ENCODE measurements around the gene DOCK9.

DOCK9 gene

DNA sequence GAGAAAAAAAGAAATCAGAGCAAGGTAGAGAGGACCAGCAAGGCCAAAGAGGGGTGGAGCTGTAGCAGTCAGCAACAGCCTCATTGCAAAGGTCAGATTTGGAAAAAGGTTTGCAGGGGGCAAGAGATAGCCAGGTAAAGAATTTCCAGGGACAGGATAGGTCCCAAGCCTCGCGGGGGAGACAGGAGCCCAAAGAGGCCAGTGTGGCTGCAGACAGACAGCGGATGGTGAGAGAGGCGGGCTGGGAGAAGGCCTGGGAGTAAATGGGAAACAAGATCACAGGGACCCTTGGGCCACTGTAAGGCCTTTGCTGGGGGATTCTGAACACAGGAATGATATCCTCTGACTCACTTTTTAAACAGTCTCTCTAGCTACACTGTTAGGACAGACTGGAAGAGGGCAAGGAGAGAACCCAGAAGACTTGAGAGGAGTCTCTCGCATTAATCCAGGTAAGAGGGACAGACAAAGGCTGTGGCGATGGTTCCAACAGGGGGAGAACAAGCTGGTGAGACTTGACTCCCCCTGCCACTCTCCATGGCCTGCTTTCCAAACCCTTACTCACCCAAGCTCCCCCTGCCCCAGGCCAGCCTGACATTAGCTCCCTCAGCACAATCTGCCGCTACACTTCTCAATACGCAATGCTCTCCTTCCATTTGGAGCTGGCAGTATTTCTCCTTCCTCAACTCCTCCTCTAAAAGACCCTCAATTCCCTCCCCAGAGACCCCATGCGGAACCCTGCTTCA, 31.8 kb downstream of the DOCK9 start:
- no peak for DNase-seq

DNA sequence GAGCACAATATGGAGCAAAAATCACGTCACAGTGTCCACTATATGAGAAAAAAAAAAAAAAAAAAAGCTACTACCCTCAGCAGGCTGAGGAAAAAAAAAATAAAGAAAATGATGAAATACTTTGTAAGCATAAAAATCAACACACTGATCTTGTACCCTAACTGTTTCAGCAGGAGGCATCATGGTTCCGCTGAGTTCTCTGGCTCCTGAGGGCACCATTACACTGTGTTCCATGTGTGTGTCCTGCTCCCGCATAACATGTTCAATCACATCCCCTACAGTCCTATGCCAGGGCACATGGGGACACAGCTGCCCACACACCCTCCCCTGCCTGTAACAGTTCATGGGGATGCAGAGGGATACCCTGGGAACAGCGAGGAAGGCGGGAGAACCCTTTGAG, 33.5 kb downstream of the DOCK9 start:
- DNase-seq, result no peak

DNA sequence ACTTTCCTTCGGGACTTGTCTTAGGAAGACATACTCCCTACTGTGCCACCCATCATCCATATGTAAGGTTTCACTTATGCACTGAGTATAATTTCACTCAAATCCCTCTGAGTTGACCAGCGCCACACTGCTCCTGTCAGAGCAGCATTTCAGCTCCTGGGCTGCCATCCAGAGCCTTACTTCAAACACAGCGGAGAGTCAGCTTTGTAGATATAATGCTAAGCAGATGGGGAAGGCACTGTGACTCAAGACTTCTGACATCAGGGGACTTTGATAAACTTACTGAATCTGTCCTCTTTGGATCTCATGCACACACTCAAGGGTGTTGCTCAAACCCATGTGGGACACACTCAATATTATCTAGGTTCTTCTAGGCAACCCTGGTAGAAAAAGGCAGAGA, 34.9 kb downstream of the DOCK9 start:
- DNase-seq, result no peak

DNA sequence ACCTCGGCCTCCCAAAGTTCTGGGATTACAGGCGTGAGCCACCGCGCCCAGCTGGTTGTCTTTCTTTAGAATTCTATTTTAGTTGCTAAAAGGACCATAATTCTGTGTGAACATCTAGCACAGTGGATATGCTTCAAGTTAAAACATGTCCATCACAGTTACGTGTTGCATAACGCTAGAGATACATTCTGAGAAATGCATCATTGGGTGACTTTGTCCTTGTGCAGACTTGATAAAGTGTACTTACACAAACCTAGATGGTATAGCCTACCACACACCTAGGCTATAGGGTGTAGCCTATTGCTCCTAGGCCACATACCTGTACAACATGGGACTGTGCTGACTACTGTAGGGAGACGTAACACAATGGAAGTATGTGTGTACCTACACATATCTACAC, 35.4 kb downstream of the DOCK9 start:
- no peak for DNase-seq

DNA sequence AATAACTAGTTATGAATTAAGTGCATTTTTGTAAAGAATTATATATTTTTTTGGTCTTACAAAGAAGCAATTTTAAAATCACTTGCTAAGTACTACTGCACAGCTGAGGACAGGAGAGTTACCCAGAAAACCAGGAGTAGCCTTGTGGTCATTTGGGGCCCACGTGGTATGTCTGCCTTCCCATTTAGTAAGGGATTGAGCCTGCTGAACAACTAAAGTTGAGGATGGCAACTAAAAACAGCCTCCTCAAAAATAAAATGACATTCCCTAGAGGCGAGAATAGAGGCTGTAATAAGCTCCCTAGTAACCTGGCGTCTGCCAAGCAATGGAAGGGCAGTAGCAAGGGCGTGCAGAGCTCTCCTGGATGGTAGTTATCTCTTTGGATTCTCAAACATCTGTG, 36.3 kb downstream of the DOCK9 start:
- no peak for DNase-seq

DNA sequence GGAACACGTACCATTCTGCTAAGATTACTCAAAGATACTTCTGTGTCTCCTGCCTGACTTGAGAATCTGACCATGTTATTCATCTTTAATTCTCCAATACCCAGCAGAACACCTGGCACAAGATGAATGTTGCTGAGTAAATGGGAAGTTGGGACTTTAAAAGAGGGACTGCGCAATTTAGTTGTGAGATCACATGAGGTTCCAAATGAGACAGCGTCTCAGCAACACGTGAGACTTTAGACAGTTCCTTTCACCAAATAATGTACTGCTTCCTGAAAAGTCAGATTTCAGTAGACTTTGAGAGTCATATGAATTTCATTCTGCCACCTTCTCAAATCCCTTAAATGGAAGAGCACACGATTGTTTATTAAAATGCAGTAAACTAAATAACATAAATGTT, 36.7 kb downstream of the DOCK9 start:
- DNase-seq, result no peak

DNA sequence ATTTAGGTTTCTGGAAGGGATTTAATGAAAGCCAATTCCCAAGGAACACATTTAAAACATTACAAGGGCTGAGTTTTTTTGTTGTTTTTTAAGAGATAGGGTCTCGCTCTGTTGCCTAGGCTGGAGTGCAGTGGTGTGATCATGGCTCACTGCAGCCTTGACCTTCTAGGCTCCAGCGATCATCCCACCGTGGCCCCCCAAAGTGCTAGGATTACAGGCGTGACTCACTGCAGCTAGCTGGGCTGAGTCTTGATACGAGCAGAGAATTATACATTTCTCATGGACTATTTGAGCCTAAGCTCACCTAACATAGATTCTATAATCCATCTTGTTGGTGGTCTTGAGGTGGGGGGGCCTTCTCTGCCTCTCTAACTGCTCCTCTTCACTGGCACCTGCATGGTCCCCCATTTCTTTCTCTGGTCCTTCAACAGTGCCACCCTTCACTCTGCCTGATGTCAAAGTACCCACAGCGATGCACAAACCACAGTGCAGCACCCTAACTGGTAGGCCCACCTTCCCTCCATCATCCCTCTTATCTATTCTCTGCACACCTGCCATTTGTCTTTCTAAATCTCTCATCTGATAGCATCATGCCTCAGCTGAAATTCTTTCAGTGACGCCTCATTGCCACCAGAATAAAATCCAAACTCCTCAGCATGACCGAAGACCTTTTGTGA, 37.4 kb downstream of the DOCK9 start:
- no peak for DNase-seq

DNA sequence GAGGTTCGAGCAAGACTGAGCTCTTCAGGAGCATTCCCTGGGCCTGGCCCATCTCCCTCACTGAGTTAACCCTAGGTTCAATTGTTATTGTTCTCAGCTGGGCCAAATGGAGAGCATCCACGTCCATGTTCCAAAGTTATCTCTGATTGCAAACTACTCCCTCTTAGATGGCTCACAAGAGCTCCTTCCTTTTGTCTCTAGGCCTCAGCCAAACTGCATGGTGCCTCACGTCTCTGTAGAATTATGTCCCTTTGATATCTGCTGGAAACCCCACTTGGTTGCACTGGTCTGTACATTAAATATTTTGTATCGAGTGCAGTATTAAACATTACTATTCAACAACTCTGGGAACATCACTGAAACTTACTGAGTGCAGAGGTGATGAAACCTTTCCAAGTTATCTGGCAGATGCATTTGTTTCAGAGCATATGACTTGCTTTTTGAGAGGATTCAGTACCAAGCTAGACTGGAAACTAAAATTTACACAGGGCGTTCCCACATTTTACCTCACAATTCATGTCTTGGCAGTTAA, 38.1 kb downstream of the DOCK9 start:
- DNase-seq, result no peak

DNA sequence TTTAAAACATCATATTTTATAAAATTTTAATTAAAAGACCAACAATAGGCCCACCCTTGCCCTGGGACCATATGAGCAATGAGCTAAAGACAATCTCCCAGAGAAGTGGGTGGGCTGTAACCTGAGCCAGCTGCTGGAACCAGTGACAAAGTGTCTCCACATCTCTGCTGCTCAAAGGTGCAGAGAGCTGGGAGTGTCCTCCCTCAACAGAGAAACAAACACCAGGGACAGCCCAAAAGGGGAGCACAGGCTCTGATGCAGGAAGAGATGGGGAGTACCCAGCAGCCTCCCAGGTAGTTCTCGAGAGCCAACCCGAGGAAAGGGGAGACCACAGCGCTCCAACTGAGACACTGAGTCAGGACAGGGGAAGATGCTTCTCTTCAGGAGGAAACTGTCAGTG, 39.1 kb downstream of the DOCK9 start:
- DNase-seq, result no peak

DNA sequence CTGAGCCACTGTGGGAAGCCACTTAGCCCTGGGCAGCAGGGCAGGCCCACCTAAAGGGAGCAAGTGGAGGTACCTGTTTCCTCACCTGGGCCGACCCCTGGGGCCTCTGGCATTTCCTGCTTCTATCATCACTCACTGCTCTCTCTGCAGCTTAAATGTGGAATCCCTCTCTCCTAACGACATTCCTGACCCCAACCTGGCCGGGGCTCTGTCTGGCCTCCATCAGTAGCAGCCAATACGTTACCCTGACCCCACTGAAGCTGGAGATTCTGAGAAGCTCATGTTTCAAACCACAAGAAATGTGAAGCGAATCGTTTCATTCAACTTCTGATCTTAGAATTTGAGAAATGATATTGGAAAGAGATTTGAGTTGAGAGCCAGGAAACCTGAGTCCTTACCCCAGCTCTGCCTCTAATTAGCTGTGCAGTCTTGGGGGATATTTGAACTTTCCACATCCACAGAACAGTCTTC, 39.9 kb downstream of the DOCK9 start:
- no peak for DNase-seq

DNA sequence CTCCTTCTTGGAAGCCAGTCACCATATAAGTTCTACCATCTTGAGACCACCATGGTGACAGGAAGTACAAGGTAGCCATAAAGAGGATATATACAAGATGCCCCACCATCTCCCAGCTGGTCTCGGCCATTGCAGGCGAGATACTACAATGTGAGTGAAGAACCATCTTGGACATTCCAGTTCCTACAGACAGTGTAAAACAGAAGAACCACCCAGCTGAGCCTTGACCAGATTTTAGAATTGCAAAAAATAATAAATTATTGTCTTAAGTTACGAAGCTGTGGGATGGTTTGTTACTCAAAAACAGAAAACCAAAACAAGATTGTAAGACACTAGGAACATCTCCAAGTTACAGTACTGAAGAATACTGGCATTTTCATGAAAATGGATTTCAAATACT, 43.6 kb downstream of the DOCK9 start:
- DNase-seq, result no peak

DNA sequence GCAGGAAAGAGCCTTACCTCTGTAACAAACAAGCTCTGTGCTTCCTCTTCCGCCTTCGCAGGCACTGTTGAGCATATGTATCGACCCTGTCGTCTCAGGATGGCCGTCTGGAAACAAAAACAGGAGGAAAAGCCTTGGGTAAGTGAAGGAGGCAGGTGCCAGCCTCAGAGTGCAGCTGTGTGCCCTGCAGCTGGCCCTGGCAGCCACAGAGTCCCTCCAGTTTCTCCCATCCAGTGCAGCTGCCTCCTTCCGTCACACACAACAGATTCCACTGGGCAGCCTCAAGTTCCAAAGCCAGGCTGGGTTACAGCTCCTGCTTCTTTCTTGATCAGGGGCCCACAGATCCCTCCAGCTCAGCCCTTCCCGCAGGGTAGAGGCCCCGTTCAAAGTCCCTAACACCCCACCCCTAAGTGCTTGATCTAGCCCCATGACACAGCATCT, 47.7 kb downstream of the DOCK9 start:
- no peak for DNase-seq

DNA sequence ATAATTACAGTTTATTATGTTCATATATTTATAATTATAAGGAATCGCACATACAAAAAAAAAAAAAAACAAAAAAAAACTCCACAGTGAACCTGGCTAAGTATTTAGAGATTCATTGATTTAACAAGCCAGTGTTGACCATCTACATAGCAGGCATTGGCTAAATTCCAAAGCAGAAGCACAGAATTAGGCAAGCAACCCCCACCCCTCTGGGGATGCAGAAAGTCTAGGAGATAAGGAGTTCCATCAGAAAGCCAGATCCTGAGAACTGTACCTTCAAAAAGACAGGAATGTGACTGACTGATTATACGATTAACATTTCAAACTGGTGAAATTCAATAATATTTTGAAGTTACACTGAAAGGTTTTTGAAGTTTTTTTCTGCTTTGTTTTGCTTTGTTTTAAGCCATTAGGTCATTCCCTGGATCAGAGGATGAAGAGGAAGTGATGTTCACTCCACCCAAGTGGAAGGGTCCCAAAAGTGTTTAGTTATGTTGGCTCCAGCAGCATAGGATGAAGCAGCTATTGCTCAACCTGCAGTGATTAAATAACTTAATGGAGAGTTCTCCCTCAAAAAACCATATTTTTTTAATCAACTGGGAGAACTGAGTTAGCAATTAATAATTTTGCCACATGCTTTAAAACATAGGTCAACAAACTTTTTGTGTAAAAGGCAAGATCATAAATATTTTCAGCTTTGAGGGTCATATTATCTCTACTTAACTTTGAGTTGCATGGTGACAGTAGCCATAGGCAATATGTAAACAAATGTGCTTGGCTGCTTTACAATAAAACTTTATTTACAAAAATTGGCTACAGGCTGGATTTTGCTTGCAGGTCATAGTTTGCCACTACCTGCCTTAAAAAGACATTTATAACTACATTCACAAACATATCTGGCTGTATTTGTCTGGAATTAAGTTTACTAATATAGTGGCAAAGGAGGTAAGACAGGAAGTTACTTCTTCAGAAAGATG, 49.6 kb downstream of the DOCK9 start:
- no peak for DNase-seq

DNA sequence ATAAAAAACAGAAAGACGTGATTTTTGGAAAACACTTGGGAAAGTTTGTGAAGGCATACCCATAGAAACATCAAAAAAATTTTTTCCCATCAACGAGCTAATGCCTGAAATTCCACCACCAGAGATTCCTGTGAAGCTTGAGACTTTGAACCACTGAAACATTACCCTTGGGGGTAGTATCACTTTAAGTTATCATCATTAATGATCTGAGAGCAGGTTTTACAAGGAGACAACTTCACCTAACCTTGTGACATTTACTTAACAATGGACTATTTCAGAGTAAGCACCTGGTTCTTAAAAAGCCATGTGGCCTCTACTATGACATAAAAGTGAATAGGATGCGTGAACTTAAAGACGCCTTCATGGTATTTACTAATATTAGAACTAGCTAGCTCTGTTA, 51.9 kb downstream of the DOCK9 start:
- DNase-seq, result no peak

DNA sequence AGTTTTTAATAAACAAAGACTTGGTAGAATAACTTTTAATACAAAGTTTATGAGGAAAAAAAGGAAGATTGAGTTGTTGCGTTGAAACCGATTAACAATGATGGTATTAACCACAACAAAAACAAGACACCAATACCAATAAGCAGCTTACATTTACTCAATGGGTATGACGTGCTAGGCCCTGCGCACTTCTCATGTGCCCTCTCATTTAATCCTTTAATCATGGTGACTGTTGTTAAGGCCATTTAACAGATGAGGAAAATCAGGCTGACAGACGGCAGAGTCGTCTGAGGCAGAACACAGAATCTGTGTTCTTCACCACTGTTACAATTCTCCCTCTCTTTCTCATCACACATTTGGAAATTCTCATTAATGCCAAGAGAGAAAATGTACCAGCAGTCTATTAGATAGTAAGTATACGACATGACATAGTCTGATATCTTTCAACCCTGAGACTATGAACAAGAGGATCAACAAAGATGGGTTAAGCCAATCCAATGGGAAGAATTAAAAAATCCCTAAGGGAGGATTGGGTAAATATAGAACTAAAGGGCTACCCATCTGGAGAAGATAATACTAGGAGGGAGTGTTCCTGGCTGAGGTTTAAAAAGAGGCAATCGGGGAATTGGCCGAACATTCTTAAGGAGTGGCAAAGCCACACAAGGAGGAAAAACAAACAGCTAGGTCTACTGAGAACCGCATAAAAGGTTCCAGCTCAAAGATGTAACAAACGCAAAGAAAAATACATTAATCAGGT, 54.0 kb downstream of the DOCK9 start:
- no peak for DNase-seq

DNA sequence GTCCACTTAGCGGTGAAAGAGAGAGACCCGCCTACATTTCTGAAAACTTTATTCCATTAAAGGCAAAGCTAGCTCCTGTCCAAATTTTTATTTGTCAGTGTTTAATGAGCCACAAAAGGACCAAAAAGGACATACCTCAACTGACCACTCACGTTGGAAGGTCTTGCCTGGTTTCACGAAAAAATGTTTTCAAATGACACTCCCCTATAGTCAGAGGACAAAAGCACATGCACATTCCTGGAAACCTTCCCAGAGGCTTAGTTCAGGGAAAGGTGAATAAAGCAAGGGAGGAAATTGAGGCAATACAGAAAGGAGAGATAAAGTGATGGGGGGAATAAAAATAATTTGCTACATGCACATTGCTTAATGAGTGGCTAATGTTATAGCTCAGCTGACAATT, 55.6 kb downstream of the DOCK9 start:
- no peak for DNase-seq

DNA sequence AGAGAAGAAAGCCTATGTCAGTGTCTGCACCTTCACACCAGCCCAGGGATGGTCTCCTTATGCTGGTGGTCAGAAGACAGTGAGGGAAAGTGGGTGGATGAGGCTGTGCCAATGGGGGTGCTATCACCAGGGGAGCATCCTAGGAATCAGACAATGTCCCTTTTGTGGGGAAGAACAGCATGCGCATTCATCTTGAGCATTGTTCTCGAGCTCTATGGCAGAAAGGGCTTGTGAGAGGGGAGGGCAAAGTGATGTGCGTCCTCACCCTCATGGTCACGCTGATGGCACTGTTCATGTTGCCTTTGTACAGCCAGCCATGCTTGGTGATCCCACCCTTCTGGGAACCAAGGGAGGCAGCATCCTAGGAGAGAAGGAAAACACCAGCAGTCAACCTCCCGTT, 56.1 kb downstream of the DOCK9 start:
- DNase-seq, result no peak

DNA sequence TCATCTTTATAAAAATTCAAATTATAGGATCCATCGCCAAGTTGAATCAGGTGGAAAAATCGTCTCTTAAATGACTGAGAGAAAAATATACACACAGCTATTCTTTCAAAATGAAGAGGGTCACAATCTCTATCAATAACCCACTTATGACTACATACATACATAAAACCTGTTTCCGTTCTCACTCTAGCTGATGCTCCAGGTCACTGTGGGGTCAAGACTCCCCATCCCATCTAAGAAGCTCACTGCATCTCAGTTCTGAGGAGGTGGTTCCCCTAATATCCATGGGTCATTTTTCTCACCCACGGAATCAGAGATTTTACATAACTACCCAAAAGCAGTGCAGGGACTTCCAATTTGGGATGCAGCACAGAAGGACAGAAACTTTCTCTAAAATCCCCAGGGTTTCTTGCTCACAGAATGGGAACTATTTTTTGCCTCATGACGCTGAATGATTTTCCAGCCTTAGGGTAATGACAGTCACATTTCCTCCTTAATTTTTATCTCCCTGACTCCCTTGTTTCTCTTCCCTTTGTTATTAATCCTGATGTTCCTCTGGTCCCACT, 56.8 kb downstream of the DOCK9 start:
- no peak for DNase-seq

DNA sequence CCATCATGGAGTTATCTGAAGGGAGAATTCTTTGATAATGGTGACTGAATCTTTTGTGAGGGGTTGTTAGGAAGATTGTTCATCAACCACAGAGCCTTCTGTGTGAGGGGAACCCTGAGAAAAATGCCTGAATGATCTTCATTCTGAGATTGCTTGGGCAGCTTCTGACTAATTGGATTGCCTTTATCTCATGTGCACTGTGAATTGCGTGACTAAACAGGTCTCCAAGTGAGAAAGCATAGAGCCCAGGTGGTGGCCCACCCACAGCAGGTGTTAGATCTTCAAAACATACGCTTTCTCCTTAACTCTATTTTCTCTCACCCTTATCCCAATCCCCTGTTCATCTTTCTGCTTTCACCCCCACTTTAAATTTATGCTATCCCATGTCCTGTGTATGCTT, 58.3 kb downstream of the DOCK9 start:
- DNase-seq, result no peak

DNA sequence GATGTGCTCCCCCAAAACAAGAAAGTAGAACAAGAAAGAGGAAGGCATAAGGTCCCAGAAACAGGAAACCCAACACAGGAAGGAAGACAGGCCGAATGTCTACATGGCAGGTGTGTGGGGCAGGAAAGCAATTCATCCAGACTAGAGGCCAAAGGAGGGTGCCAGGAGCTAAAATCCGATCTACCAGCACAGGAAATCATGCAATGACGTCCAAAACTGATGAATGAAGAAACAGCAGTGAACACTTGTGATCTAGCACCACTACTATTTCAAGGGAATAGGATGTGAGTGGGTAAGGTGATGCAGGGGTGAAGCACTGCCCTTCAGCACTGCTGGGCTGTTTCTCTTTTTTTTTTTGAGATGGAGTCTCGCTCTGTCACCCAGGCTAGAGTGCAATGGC, 59.1 kb downstream of the DOCK9 start:
- DNase-seq, result no peak

DNA sequence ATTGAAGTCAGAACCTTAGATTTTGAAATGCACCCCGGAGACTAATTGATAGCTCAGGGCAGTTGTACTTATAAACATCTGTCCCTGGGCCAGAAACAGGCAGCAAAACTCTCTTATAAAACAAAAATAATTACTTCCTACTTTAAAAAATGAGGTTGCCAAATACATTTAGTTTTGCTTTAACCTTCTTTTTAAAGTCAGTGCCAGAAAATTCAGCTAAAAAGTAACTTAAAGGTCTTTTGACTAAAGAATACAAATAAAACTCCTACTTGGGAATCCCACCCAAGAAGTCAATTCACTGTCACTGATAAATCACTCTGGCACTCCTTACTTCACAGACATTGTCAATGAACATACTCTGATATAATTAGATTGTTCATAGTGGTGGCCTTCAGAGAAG, 60.7 kb downstream of the DOCK9 start:
- DNase-seq, result no peak

DNA sequence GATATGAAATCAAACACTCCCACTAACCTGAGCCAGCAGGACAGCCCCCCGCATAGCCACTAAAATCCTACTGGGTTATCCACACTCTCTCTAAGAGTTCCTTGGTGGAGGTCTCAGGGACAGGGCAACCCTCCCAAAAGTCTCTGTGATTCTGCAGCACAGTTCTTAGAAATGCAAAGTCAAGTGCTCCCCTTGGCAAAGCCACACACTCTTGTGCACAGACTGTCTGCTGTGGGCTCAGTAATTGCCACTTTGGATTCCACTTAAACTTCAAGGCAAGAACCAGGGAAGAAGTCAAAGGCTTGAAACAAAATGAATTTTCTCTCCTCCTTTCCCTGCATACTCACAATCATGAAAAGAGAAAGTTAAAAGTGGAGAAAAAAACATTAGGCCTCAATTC, 61.5 kb downstream of the DOCK9 start:
- no peak for DNase-seq

All from activated T-cell treated with anti-CD3 and anti-CD28 coated beads, Interleukin-2, amount 50 U/mL, for 1 hour (primary cell).